Measurements from ENCODE around the gene SLC35F3. TPM values are rescaled to one million over a fixed set of nuclear protein-coding genes. Genes with fewer than 3 reads are reported as not detected.

The SLC35F3 gene
- total RNA-seq, 1 donor = not detected

GRCh38 chr1:234199476-234200127 is 295.1 kb downstream of the SLC35F3 start:
- H3K27me3 ChIP-seq (ENCODE audit: insufficient read depth, low read length) = no peaks in the 10 kb centered on the region
- H3K36me3 ChIP-seq (ENCODE audit: insufficient read depth, low read length) = no peaks in the 10 kb centered on the region
- H2AFZ ChIP-seq (ENCODE audit: low read length) = no peak overlapping the region
- no peak overlapping the region for H3K4me3 ChIP-seq (ENCODE audit: insufficient read depth, low read length)
- H3K9me3 ChIP-seq (ENCODE audit: low read depth, low read length) = no peaks in the 10 kb centered on the region
- no peak for DNase-seq (ENCODE audit: insufficient read length, low spot score, missing footprints)
- no peak for TF ChIP-seq CTCF (IDR thresholded peaks at IDR 0.05; ENCODE audit: extremely low read depth, low read depth, low read length)
- H3K4me2 ChIP-seq (ENCODE audit: insufficient read depth, low read length) = no peak overlapping the region
- no peaks in the 10 kb centered on the region for H4K20me1 ChIP-seq (ENCODE audit: insufficient read depth, low read length)
- no peaks in the 10 kb centered on the region for H3K79me2 ChIP-seq (ENCODE audit: insufficient read depth, low read length)
- H3K4me1 ChIP-seq (ENCODE audit: insufficient read depth, low read length) = no peaks in the 10 kb centered on the region
- H3K27ac ChIP-seq (ENCODE audit: low read depth, low read length) = no peak overlapping the region

- DNase-seq (ENCODE audit: insufficient read length, low spot score, missing footprints) = no peak
- H3K27me3 ChIP-seq (ENCODE audit: insufficient read depth, low read length) = no peaks in the 10 kb centered on the region
Observed at GRCh38 chr1:234200566-234200965, 296.1 kb downstream of the SLC35F3 start.

GRCh38 chr1:234201600-234201999 is 297.1 kb downstream of the SLC35F3 start:
- H3K9me3 ChIP-seq (ENCODE audit: low read depth, low read length) = no peaks in the 10 kb centered on the region
- no peaks in the 10 kb centered on the region for H3K4me1 ChIP-seq (ENCODE audit: insufficient read depth, low read length)
- H3K4me3 ChIP-seq (ENCODE audit: insufficient read depth, low read length) = no peak overlapping the region
- no peak for DNase-seq (ENCODE audit: insufficient read length, low spot score, missing footprints)
- H3K27ac ChIP-seq (ENCODE audit: low read depth, low read length) = no peak overlapping the region
- H3K36me3 ChIP-seq (ENCODE audit: insufficient read depth, low read length) = no peaks in the 10 kb centered on the region
- TF ChIP-seq CTCF (IDR thresholded peaks at IDR 0.05; ENCODE audit: extremely low read depth, low read depth, low read length) = no peak
- no peak overlapping the region for H2AFZ ChIP-seq (ENCODE audit: low read length)
- H4K20me1 ChIP-seq (ENCODE audit: insufficient read depth, low read length) = no peaks in the 10 kb centered on the region
- H3K4me2 ChIP-seq (ENCODE audit: insufficient read depth, low read length) = no peak overlapping the region
- H3K79me2 ChIP-seq (ENCODE audit: insufficient read depth, low read length) = no peaks in the 10 kb centered on the region
- H3K27me3 ChIP-seq (ENCODE audit: insufficient read depth, low read length) = no peaks in the 10 kb centered on the region

More at GRCh38 chr1:234200566-234200965, 296.1 kb downstream of the SLC35F3 start:
- no peaks in the 10 kb centered on the region for H3K79me2 ChIP-seq (ENCODE audit: insufficient read depth, low read length)
- no peak overlapping the region for H3K4me2 ChIP-seq (ENCODE audit: insufficient read depth, low read length)
- H2AFZ ChIP-seq (ENCODE audit: low read length) = no peak overlapping the region
- H3K9me3 ChIP-seq (ENCODE audit: low read depth, low read length) = no peaks in the 10 kb centered on the region
- no peaks in the 10 kb centered on the region for H3K36me3 ChIP-seq (ENCODE audit: insufficient read depth, low read length)
- no peaks in the 10 kb centered on the region for H4K20me1 ChIP-seq (ENCODE audit: insufficient read depth, low read length)
- TF ChIP-seq CTCF (IDR thresholded peaks at IDR 0.05; ENCODE audit: extremely low read depth, low read depth, low read length) = no peak
- no peak overlapping the region for H3K27ac ChIP-seq (ENCODE audit: low read depth, low read length)
- no peak overlapping the region for H3K4me3 ChIP-seq (ENCODE audit: insufficient read depth, low read length)
- no peaks in the 10 kb centered on the region for H3K4me1 ChIP-seq (ENCODE audit: insufficient read depth, low read length)

GRCh38 chr1:234205966-234206365 is 301.5 kb downstream of the SLC35F3 start:
- Histone ChIP-seq H3K27ac (ENCODE audit: low read depth, low read length) (no peak overlapping the region), H3K9me3 (ENCODE audit: low read depth, low read length) (no peaks in the 10 kb centered on the region), H2AFZ (ENCODE audit: low read length) (no peak overlapping the region), H3K4me2 (ENCODE audit: insufficient read depth, low read length) (no peak overlapping the region), H3K79me2 (ENCODE audit: insufficient read depth, low read length) (no peaks in the 10 kb centered on the region), H3K4me3 (ENCODE audit: insufficient read depth, low read length) (no peak overlapping the region), H3K27me3 (ENCODE audit: insufficient read depth, low read length) (no peaks in the 10 kb centered on the region), H3K4me1 (ENCODE audit: insufficient read depth, low read length) (no peaks in the 10 kb centered on the region), H3K36me3 (ENCODE audit: insufficient read depth, low read length) (no peaks in the 10 kb centered on the region), H4K20me1 (ENCODE audit: insufficient read depth, low read length) (no peaks in the 10 kb centered on the region)
- DNase-seq (ENCODE audit: insufficient read length, low spot score, missing footprints) = no peak
- TF ChIP-seq CTCF (IDR thresholded peaks at IDR 0.05; ENCODE audit: extremely low read depth, low read depth, low read length) = no peak
